Measurements from ENCODE around the gene STUB1. TPM values are rescaled to one million over a fixed set of nuclear protein-coding genes. Genes with fewer than 3 reads are reported as not detected.

STUB1 gene
- total RNA-seq, 1 experiment from 2014 or later: 111 TPM

GRCh38 chr16:732332-732731 is 52.1 kb downstream of the STUB1 start:
- Histone ChIP-seq H3K9me2 (ENCODE audit: insufficient read depth) (no peaks in the 10 kb centered on the region), H3K27me3 (ENCODE audit: insufficient read depth, low read length) (no peaks in the 10 kb centered on the region), H3K9ac (ENCODE audit: low read length) (no peak overlapping the region), H3K9me3 (ENCODE audit: control insufficient read depth in 1 of 2, insufficient read depth in 1 of 2, low read depth in 1 of 2, low read length in 2 of 2) (no peaks in the 10 kb centered on the region), H3K4me3 (replicated peaks in 1 of 2; ENCODE audit: low read depth in 1 of 2, low read length in 2 of 2) (no peak overlapping the region), H3K4me2 (ENCODE audit: low read length) (no peak overlapping the region), H3K79me2 (ENCODE audit: insufficient read depth, low read length) (peaks cover 19% of the 10 kb centered on the region; the same call in 1 of the 2 replicates), H2AFZ (ENCODE audit: low read depth, low read length, poor library complexity, severe bottlenecking) (no peak overlapping the region), H4K20me1 (ENCODE audit: insufficient read depth) (no peaks in the 10 kb centered on the region), H3K36me3 (ENCODE audit: control insufficient read depth in 1 of 2, insufficient read depth in 2 of 2, low read length in 2 of 2) (peaks cover 6 to 13% of the 10 kb centered on the region in 2 experiments), H3K27ac (ENCODE audit: low read depth, low read length) (0 out of 2 replicates have a peak overlapping the region, but pooled peaks have one; percentile 11), H3K4me1 (ENCODE audit: control insufficient read depth in 1 of 2, insufficient read depth in 2 of 2, low read length in 2 of 2) (peaks cover 0 to 14% of the 10 kb centered on the region in 2 experiments; a peak in 3 of 4 replicates)
- ATAC-seq (no peak), DNase-seq (ENCODE audit: low read depth, low spot score) (no peak)
- CTCF ChIA-PET: no interaction called here
- POLR2A ChIA-PET: interaction anchor here (0.6 to 1.4 kb wide), 2 partner anchors 9 to 13 kb away, joined by 3 read pairs; partner anchors contain the start of gene CIAO3
- intact Hi-C loops (cut with micrococcal nuclease): no loop called here
- RAD21 ChIA-PET (ENCODE audit: low non-redundant PET in 1 of 2, low total read pairs in 2 of 2, uncharacterized antibody in 2 of 2, unreplicated experiment in 2 of 2): interaction anchor here in 1 of 2 experiments (0.6 kb wide), 1 partner anchor 100 kb away, joined by 3 read pairs; no protein-coding TSS in a partner anchor
- no TSS peak for BruUV-seq (replicated peaks)
- TF ChIP-seq SP1 (IDR thresholded peaks at IDR 0.05; ENCODE audit: low read depth): no peak
- TF ChIP-seq ZNF274 (IDR thresholded peaks at IDR 0.05; ENCODE audit: low read depth, low read length): no peak
- no peak for TF ChIP-seq JUND (IDR thresholded peaks at IDR 0.05)
- no peak for TF ChIP-seq CTCF (IDR thresholded peaks at IDR 0.05 in 2 of 3, conservative IDR thresholded peaks at IDR 0.05 in 1 of 3; ENCODE audit: borderline replicate concordance in 1 of 3, insufficient read depth in 1 of 3, low read depth in 2 of 3, low read length in 2 of 3)
- TF ChIP-seq MAX (IDR thresholded peaks at IDR 0.05): no peak
- TF ChIP-seq POLR2AphosphoS5 (IDR thresholded peaks at IDR 0.05; ENCODE audit: low read depth, low read length): no peak
- TF ChIP-seq SRF (IDR thresholded peaks at IDR 0.05; ENCODE audit: low read depth): no peak
- no peak for TF ChIP-seq CBX3 (IDR thresholded peaks at IDR 0.05; ENCODE audit: low read depth)
- TF ChIP-seq REST (IDR thresholded peaks at IDR 0.05; ENCODE audit: low read depth): no peak
- TF ChIP-seq CEBPB (IDR thresholded peaks at IDR 0.05; ENCODE audit: low read depth): no peak

Other genes with a start within 250 kb of the STUB1 start
- gene CAPN15, start 152.7 kb upstream of the STUB1 start, total RNA-seq (2021; ENCODE audit: unreplicated experiment): 39.0 TPM
- gene PRR35, start 120.0 kb upstream of the STUB1 start, total RNA-seq (2021; ENCODE audit: unreplicated experiment): not detected
- gene NHLRC4, start 113.4 kb upstream of the STUB1 start, total RNA-seq (2021; ENCODE audit: unreplicated experiment): 0.22 TPM
- gene PIGQ, start 110.4 kb upstream of the STUB1 start, total RNA-seq (2021; ENCODE audit: unreplicated experiment): 21.0 TPM
- 14.1 TPM for gene RAB40C, start 90.3 kb upstream of the STUB1 start, total RNA-seq (2021; ENCODE audit: unreplicated experiment)
- gene WFIKKN1, start 49.4 kb upstream of the STUB1 start, total RNA-seq (2021; ENCODE audit: unreplicated experiment): 0.47 TPM
- gene METTL26, start 44.1 kb upstream of the STUB1 start, total RNA-seq (2021; ENCODE audit: unreplicated experiment): 85.7 TPM
- 34.9 TPM for gene MCRIP2, start 38.6 kb upstream of the STUB1 start, total RNA-seq (2021; ENCODE audit: unreplicated experiment)
- 73.7 TPM for gene WDR90, start 31.0 kb upstream of the STUB1 start, total RNA-seq (2021; ENCODE audit: unreplicated experiment)
- 98.5 TPM for gene RHOT2, start 12.3 kb upstream of the STUB1 start, total RNA-seq (2021; ENCODE audit: unreplicated experiment)
- 12.7 TPM for gene RHBDL1, start 4.7 kb upstream of the STUB1 start, total RNA-seq (2021; ENCODE audit: unreplicated experiment)
- 121 TPM for gene JMJD8, start 3.9 kb downstream of the STUB1 start, total RNA-seq (2021; ENCODE audit: unreplicated experiment)
- gene WDR24, start 10.0 kb downstream of the STUB1 start, total RNA-seq (2021; ENCODE audit: unreplicated experiment): 15.5 TPM
- 49.7 TPM for gene FBXL16, start 25.4 kb downstream of the STUB1 start, total RNA-seq (2021; ENCODE audit: unreplicated experiment)
- 193 TPM for gene METRN, start 34.7 kb downstream of the STUB1 start, total RNA-seq (2021; ENCODE audit: unreplicated experiment)
- 65.4 TPM for gene ANTKMT, start 40.7 kb downstream of the STUB1 start, total RNA-seq (2021; ENCODE audit: unreplicated experiment)
- gene CCDC78, start 46.0 kb downstream of the STUB1 start, total RNA-seq (2021; ENCODE audit: unreplicated experiment): 22.9 TPM
- 74.8 TPM for gene HAGHL, start 46.7 kb downstream of the STUB1 start, total RNA-seq (2021; ENCODE audit: unreplicated experiment)
- 32.8 TPM for gene CIAO3, start 60.6 kb downstream of the STUB1 start, total RNA-seq (2021; ENCODE audit: unreplicated experiment)
- gene MSLN, start 80.3 kb downstream of the STUB1 start, total RNA-seq (2021; ENCODE audit: unreplicated experiment): 40.9 TPM
- gene RPUSD1, start 108.0 kb downstream of the STUB1 start, total RNA-seq (2021; ENCODE audit: unreplicated experiment): 59.9 TPM
- 145 TPM for gene CHTF18, start 108.2 kb downstream of the STUB1 start, total RNA-seq (2021; ENCODE audit: unreplicated experiment)
- not detected for gene GNG13, start 120.3 kb downstream of the STUB1 start, total RNA-seq (2021; ENCODE audit: unreplicated experiment)